Cortex of kidney (tissue), 1 donor: ENCODE data around the gene ILK.
A peak's percentile ranks its signal among the peaks of the same experiment; 100 is the strongest.

Experiments used
- DNase-seq: peaks from one replicate; lab custom pipeline; 2025; lab: John Stamatoyannopoulos, UW

The ILK gene

GRCh38 chr11:6603287-6604080 is at the start of gene ILK, which contains the start of gene RRP8:
ILK (plus strand) TSS chr11:6603774; CDS start chr11:6604272, 498 bp downstream.
RRP8 (minus strand) TSS chr11:6603616; CDS start chr11:6603502, 114 bp downstream.
- peak; percentile 83 for DNase-seq

- no peak for DNase-seq
Observed at GRCh38 chr11:6554828-6555706, 48.5 kb upstream of the ILK start.

- DNase-seq = no peak
Observed at GRCh38 chr11:6556139-6556949, 47.2 kb upstream of the ILK start.

- DNase-seq = no peak
Observed at GRCh38 chr11:6557063-6557462, 46.5 kb upstream of the ILK start.

- DNase-seq = no peak
Observed at GRCh38 chr11:6557761-6558674, 45.6 kb upstream of the ILK start.

- DNase-seq = no peak
Observed at GRCh38 chr11:6559369-6559768, 44.2 kb upstream of the ILK start.

GRCh38 chr11:6561288-6561687 is 42.3 kb upstream of the ILK start:
- no peak for DNase-seq

- DNase-seq = no peak
Observed at GRCh38 chr11:6563121-6563619, 40.4 kb upstream of the ILK start.

GRCh38 chr11:6563667-6564066 is 39.9 kb upstream of the ILK start:
- DNase-seq = no peak

- no peak for DNase-seq
Observed at GRCh38 chr11:6565325-6565724, 38.2 kb upstream of the ILK start.

- no peak for DNase-seq
Observed at GRCh38 chr11:6565988-6566703, 37.4 kb upstream of the ILK start.

- DNase-seq = no peak
Observed at GRCh38 chr11:6566704-6567370, 36.7 kb upstream of the ILK start.

- no peak for DNase-seq
Observed at GRCh38 chr11:6567371-6567745, 36.2 kb upstream of the ILK start.

GRCh38 chr11:6568191-6568918 is 35.2 kb upstream of the ILK start:
- no peak for DNase-seq

GRCh38 chr11:6569706-6570105 is 33.9 kb upstream of the ILK start:
- no peak for DNase-seq

GRCh38 chr11:6570691-6571427 is 32.7 kb upstream of the ILK start:
- no peak for DNase-seq

GRCh38 chr11:6571434-6572008 is 32.1 kb upstream of the ILK start:
- no peak for DNase-seq

GRCh38 chr11:6572215-6572614 is 31.4 kb upstream of the ILK start:
- DNase-seq = no peak
